SJSA1 (cell line): ENCODE results near the gene MMP3. TPM values are rescaled to one million over a fixed set of nuclear protein-coding genes. Genes with fewer than 3 reads are reported as not detected.

Experiments
- DNase-seq, 2 experiments: peaks; one replicate each; pipeline ENCODE4 v3.0.0-alpha.2; 2015 to 2020; ENCODE audit warnings: low spot score in 2 of 2, low read depth in 1 of 2
- H3K27ac ChIP-seq: fragments of 250-450 bp; sonication (Bioruptor Pico); 2 replicates; pipeline ENCODE4 v1.5.1; 2020; ENCODE audit warnings: mild to moderate bottlenecking, moderate library complexity
- H3K27me3 ChIP-seq: fragments of 250-450 bp; sonication (Bioruptor Pico); replicated peaks from 2 replicates; pipeline ENCODE4 v1.5.1; 2020; ENCODE audit warnings: mild to moderate bottlenecking, moderate library complexity
- H3K36me3 ChIP-seq: fragments of 250-450 bp; sonication (Bioruptor Pico); 2 replicates; pipeline ENCODE4 v1.5.1; 2020; ENCODE audit warnings: mild to moderate bottlenecking
- H3K4me1 ChIP-seq: fragments of 250-450 bp; sonication (Bioruptor Pico); replicated peaks from 2 replicates; pipeline ENCODE4 v1.6.1; 2021; ENCODE audit warnings: mild to moderate bottlenecking
- H3K4me3 ChIP-seq: fragments of 250-450 bp; sonication (Bioruptor Pico); 2 replicates; pipeline ENCODE4 v1.5.1; 2020; ENCODE audit warnings: mild to moderate bottlenecking
- H3K9me3 ChIP-seq: fragments of 250-450 bp; sonication (Bioruptor Pico); replicated peaks from 2 replicates; pipeline ENCODE4 v1.5.1; 2020; ENCODE audit warnings: mild to moderate bottlenecking
- total RNA-seq: library from RNA; depleted of rRNA; stranded (reverse); fragments of >200 nt; shearing (Covaris generic); gene quantifications from 2 replicates; pipeline ENCODE4 v1.2.3, GENCODE V29; 2014

MMP3 gene
- total RNA-seq, 1 experiment from 2014 or later: 0.32 TPM

GRCh38 chr11:102849311-102849710 is 5.9 kb upstream of the MMP3 start:
- no peak for DNase-seq
- peaks cover 12% of the 10 kb centered on the region for H3K4me1 ChIP-seq
- no peak overlapping the region for H3K27ac ChIP-seq
- H3K9me3 ChIP-seq: no peaks in the 10 kb centered on the region
- no peak overlapping the region for H3K4me3 ChIP-seq
- no peaks in the 10 kb centered on the region for H3K27me3 ChIP-seq
- H3K36me3 ChIP-seq: no peaks in the 10 kb centered on the region

- H3K36me3 ChIP-seq: no peaks in the 10 kb centered on the region
- no peak for DNase-seq
- no peak overlapping the region for H3K27ac ChIP-seq
- no peaks in the 10 kb centered on the region for H3K27me3 ChIP-seq
- H3K9me3 ChIP-seq: no peaks in the 10 kb centered on the region
- peaks cover 13% of the 10 kb centered on the region for H3K4me1 ChIP-seq
- H3K4me3 ChIP-seq: no peak overlapping the region
Observed at GRCh38 chr11:102846292-102846691, 2.9 kb upstream of the MMP3 start.

GRCh38 chr11:102842930-102843329 is 479 bp downstream of the MMP3 start:
- Histone ChIP-seq H3K27ac (no peak overlapping the region), H3K4me1 (peaks cover 5% of the 10 kb centered on the region; the same call in 1 of the 2 replicates), H3K9me3 (no peaks in the 10 kb centered on the region), H3K36me3 (no peaks in the 10 kb centered on the region), H3K4me3 (no peak overlapping the region), H3K27me3 (no peaks in the 10 kb centered on the region)
- DNase-seq: no peak

- Histone ChIP-seq H3K4me1 (peaks cover 5% of the 10 kb centered on the region; the same call in 1 of the 2 replicates), H3K27ac (no peak overlapping the region), H3K4me3 (no peak overlapping the region), H3K27me3 (no peaks in the 10 kb centered on the region), H3K9me3 (no peaks in the 10 kb centered on the region), H3K36me3 (no peaks in the 10 kb centered on the region)
- DNase-seq: no peak
Observed at GRCh38 chr11:102840018-102840417, 3.4 kb downstream of the MMP3 start.

- Histone ChIP-seq H3K9me3 (no peaks in the 10 kb centered on the region), H3K27ac (no peak overlapping the region)
Observed at GRCh38 chr11:102837646-102838045, 5.8 kb downstream of the MMP3 start.

GRCh38 chr11:102837156-102837555 is 6.3 kb downstream of the MMP3 start:
- Histone ChIP-seq H3K9me3 (no peaks in the 10 kb centered on the region), H3K27me3 (no peaks in the 10 kb centered on the region), H3K36me3 (no peaks in the 10 kb centered on the region), H3K27ac (no peak overlapping the region), H3K4me3 (no peak overlapping the region), H3K4me1 (no peaks in the 10 kb centered on the region)
- DNase-seq: no peak

More at GRCh38 chr11:102837646-102838045, 5.8 kb downstream of the MMP3 start:
- DNase-seq: no peak
- H3K4me1 ChIP-seq: no peaks in the 10 kb centered on the region
- H3K4me3 ChIP-seq: no peak overlapping the region
- no peaks in the 10 kb centered on the region for H3K36me3 ChIP-seq
- H3K27me3 ChIP-seq: no peaks in the 10 kb centered on the region

GRCh38 chr11:102836290-102836875 is 7.0 kb downstream of the MMP3 start:
- no peak overlapping the region for H3K4me3 ChIP-seq
- no peaks in the 10 kb centered on the region for H3K36me3 ChIP-seq
- H3K27ac ChIP-seq: no peak overlapping the region
- no peak for DNase-seq
- H3K27me3 ChIP-seq: no peaks in the 10 kb centered on the region
- H3K9me3 ChIP-seq: no peaks in the 10 kb centered on the region
- no peaks in the 10 kb centered on the region for H3K4me1 ChIP-seq

GRCh38 chr11:102833731-102834130 is 9.7 kb downstream of the MMP3 start:
- Histone ChIP-seq H3K27ac (no peak overlapping the region), H3K9me3 (no peaks in the 10 kb centered on the region), H3K36me3 (no peaks in the 10 kb centered on the region), H3K4me1 (no peaks in the 10 kb centered on the region), H3K27me3 (no peaks in the 10 kb centered on the region), H3K4me3 (no peak overlapping the region)
- DNase-seq: no peak

DNA sequence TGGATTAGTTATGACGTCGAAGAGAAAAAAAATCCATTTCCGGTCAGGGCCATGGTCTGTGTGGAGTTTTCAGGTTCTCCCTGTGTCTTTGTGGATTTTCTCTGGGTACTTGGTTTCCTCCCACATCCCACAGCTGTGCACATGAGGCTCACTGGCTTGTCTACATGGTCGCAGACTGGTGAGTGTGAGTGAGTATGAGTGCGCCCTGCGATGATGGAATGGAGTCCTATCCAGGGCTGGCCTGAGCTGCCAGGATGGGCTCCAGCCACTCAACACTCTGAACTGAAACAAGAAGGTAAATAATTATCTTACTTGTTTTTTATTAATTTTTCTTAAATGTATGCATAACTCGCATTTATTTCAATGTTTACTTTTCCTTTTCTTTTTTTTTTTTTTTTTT is 10.8 kb downstream of the MMP3 start:
- Histone ChIP-seq H3K4me1 (no peaks in the 10 kb centered on the region), H3K9me3 (no peaks in the 10 kb centered on the region), H3K4me3 (no peak overlapping the region), H3K36me3 (no peaks in the 10 kb centered on the region), H3K27me3 (no peaks in the 10 kb centered on the region), H3K27ac (no peak overlapping the region)
- DNase-seq: no peak

GRCh38 chr11:102831489-102832440 is 11.6 kb downstream of the MMP3 start:
- H3K4me3 ChIP-seq: peak overlapping the region; percentile 36
- no peaks in the 10 kb centered on the region for H3K4me1 ChIP-seq
- H3K27me3 ChIP-seq: no peaks in the 10 kb centered on the region
- no peak overlapping the region for H3K27ac ChIP-seq
- H3K36me3 ChIP-seq: no peaks in the 10 kb centered on the region
- DNase-seq: peak; percentile 38 to 52
- H3K9me3 ChIP-seq: no peaks in the 10 kb centered on the region

- Histone ChIP-seq H3K4me3 (peak overlapping the region; percentile 36; the same call in 1 of the 2 replicates), H3K27ac (no peak overlapping the region), H3K4me1 (no peaks in the 10 kb centered on the region)
Observed at GRCh38 chr11:102831128-102831488, 12.3 kb downstream of the MMP3 start.

DNA sequence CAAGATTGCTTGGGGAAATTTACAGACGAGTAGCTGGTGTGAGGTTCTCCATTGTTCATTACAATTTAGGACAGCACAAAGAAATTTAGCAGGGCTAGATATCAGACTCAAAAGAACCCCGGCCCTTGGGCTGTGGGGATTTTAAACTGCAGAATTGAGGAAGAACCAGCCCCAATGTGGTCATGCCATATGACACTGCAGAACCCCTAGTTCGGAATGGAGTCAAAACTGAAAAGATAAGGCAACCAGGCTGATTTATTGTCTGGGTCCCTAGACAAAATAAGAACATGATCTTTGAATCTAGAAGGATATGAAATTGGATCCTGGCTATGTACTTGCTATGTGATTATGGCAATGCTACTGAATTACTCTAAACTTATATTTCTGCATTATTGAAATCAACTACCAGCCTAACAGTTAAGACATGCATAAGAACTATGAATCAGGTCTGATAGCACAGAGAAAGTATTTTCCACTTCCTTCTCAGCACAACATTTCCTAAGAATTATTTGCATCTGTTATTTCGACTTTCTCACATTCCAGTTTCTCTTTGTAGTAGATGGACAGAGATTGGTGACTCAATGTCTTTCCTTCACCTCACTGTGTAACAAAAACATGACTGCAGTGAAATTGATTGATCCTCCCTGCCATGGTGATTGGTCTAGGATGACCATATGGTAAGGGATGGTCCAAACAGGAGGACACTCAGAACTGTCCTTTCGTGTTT is 13.2 kb downstream of the MMP3 start:
- Histone ChIP-seq H3K27me3 (no peaks in the 10 kb centered on the region), H3K4me3 (no peak overlapping the region), H3K36me3 (no peaks in the 10 kb centered on the region), H3K4me1 (no peaks in the 10 kb centered on the region), H3K9me3 (no peaks in the 10 kb centered on the region), H3K27ac (no peak overlapping the region)
- DNase-seq: no peak

More at GRCh38 chr11:102831128-102831488, 12.3 kb downstream of the MMP3 start:
- Histone ChIP-seq H3K36me3 (no peaks in the 10 kb centered on the region), H3K9me3 (no peaks in the 10 kb centered on the region), H3K27me3 (no peaks in the 10 kb centered on the region)
- DNase-seq: no peak

GRCh38 chr11:102829316-102830000 is 14.0 kb downstream of the MMP3 start:
- DNase-seq: no peak
- H3K27me3 ChIP-seq: no peaks in the 10 kb centered on the region
- H3K27ac ChIP-seq: no peak overlapping the region
- H3K4me1 ChIP-seq: no peaks in the 10 kb centered on the region
- no peaks in the 10 kb centered on the region for H3K36me3 ChIP-seq
- no peaks in the 10 kb centered on the region for H3K9me3 ChIP-seq
- no peak overlapping the region for H3K4me3 ChIP-seq
